Muscle of arm (tissue), 14 donors: ENCODE measurements around the gene ALDH1L2. TPM values are rescaled to one million over a fixed set of nuclear protein-coding genes. Genes with fewer than 3 reads are reported as not detected.
"Not testable (repeated sequence)": the region's sequence is repeated elsewhere in the genome, so short reads cannot be mapped to it uniquely, and the experiment has no call there.

Experiments
- DNase-seq: peaks from one replicate; pipeline ENCODE4 v3.0.0-alpha.2; 2013
- long read RNA-seq, 11 donors: transcript quantifications; one replicate each; lab custom pipeline, GENCODE V29; 2026
- polyA plus RNA-seq, 12 donors: library from polyadenylated mRNA; unstranded; fragments of 120-200 nt; gene quantifications; one replicate each; pipeline ENCODE4 v1.2.1, GENCODE V29; 2013; ENCODE audit not compliant: insufficient read length in 12 of 12

ALDH1L2 gene
- polyA plus RNA-seq = 10 to 100 TPM in 4 of 12 donors, 1 to 10 TPM in 7, not detected in 1; 6.5 to 17.1 (median 9.6) TPM
- long read RNA-seq, donor 1 = 0 reads
- long read RNA-seq, donor 2, full-length matches to known transcripts = 3 of 3 reads
- long read RNA-seq, donor 2, partial matches to known transcripts = 0 of 3 reads
- long read RNA-seq, donor 2, other reads (novel, unspliced or antisense) = 0 of 3 reads
- long read RNA-seq, donor 3 = 0 reads
- long read RNA-seq, donor 4, partial matches to known transcripts = 9 of 9 reads
- long read RNA-seq, donor 4, other reads (novel, unspliced or antisense) = 0 of 9 reads
- long read RNA-seq, donor 5 = 0 reads
- long read RNA-seq, donor 6 = 0 reads
- long read RNA-seq, donor 7 = 0 reads
- long read RNA-seq, donor 8, partial matches to known transcripts = 0 of 1 reads
- long read RNA-seq, donor 8, other reads (novel, unspliced or antisense) = 0 of 1 reads
- long read RNA-seq, donor 9 = 0 reads
- long read RNA-seq, donor 10, full-length matches to known transcripts = 1 of 1 reads
- long read RNA-seq, donor 10, partial matches to known transcripts = 0 of 1 reads
- long read RNA-seq, donor 10, other reads (novel, unspliced or antisense) = 0 of 1 reads
- long read RNA-seq, donor 11 = 0 reads

GRCh38 chr12:105084251-105085250 is at the start of gene ALDH1L2:
Gene ALDH1L2, minus strand, starts transcription at chr12:105084458. Its CDS starts 22 bp downstream, at chr12:105084436.
- DNase-seq = peak; percentile 69

GRCh38 chr12:105120551-105120950 is 36.3 kb upstream of the ALDH1L2 start:
- no peak for DNase-seq

GRCh38 chr12:105116969-105117368 is 32.7 kb upstream of the ALDH1L2 start:
- no peak for DNase-seq

GRCh38 chr12:105113094-105113493 is 28.8 kb upstream of the ALDH1L2 start:
- DNase-seq = no peak

GRCh38 chr12:105110851-105111250 is 26.6 kb upstream of the ALDH1L2 start:
- DNase-seq = no peak

- DNase-seq = no peak
These were observed 25.4 kb upstream of the ALDH1L2 start for GRCh38 chr12:105109465-105110212.

- DNase-seq = peak; percentile 94
These were observed 23.5 kb upstream of the ALDH1L2 start, which contains the start of gene WASHC4 for GRCh38 chr12:105107494-105108371. Gene WASHC4, plus strand, starts transcription at chr12:105107731. Its CDS starts 70 bp downstream, at chr12:105107801.

GRCh38 chr12:105107171-105107493 is 22.9 kb upstream of the ALDH1L2 start:
- DNase-seq = no peak

GRCh38 chr12:105106621-105107020 is 22.4 kb upstream of the ALDH1L2 start:
- DNase-seq = no peak

GRCh38 chr12:105104762-105105161 is 20.5 kb upstream of the ALDH1L2 start:
- DNase-seq = no peak

- DNase-seq = no peak
These were observed 18.4 kb upstream of the ALDH1L2 start for GRCh38 chr12:105102673-105103072.

GRCh38 chr12:105100998-105101397 is 16.7 kb upstream of the ALDH1L2 start:
- DNase-seq = no peak

- no peak for DNase-seq
These were observed 16.1 kb upstream of the ALDH1L2 start for GRCh38 chr12:105100207-105100985.

- no peak for DNase-seq
These were observed 15.1 kb upstream of the ALDH1L2 start for GRCh38 chr12:105099356-105099755.

GRCh38 chr12:105095338-105095737 is 11.1 kb upstream of the ALDH1L2 start:
- DNase-seq = not testable (repeated sequence)

GRCh38 chr12:105092336-105092735 is 8.1 kb upstream of the ALDH1L2 start:
- DNase-seq = no peak

GRCh38 chr12:105091476-105092206 is 7.4 kb upstream of the ALDH1L2 start:
- no peak for DNase-seq

GRCh38 chr12:105090361-105090760 is 6.1 kb upstream of the ALDH1L2 start:
- DNase-seq = no peak

- no peak for DNase-seq
These were observed 5.6 kb upstream of the ALDH1L2 start for GRCh38 chr12:105089817-105090216.
